ENCODE results near the gene TRPM1. TPM values are rescaled to one million over a fixed set of nuclear protein-coding genes. Genes with fewer than 3 reads are reported as not detected.

Gene TRPM1
- total RNA-seq, 1 donor from 2014 or later = not detected

DNA sequence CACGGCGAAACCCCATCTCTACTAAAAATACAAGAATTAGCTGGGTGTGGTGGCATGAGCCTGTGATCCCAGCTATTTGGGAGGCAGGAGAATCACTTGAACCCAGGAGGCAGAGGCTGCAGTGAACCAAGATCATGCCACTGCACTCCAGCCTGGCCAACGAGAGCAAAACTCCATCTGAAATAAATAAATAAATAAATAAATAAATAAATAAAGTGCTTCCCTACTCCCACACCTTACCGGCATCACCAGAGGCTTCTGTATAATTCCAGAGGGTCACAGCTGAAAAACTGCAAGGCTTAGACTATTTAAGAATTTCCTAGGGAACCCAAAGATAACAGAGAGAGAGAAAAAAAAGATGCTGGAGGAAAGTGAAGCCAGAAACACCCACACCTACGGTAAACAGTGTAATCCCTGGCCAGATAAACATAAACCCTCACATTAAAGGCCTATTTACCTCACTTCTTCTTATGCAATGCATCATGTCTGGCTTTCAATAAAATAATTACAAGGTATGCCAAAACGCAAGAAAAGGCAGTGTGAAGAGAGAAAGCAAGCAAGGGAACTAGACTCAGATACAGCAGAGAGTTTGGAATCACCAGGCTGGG lies 15.0 kb upstream of the TRPM1 start:
- no peaks in the 10 kb centered on the region for H3K4me1 ChIP-seq
- intact Hi-C loops (cut with DNase I) = no loop called here
- no peak overlapping the region for H3K4me3 ChIP-seq
- TF ChIP-seq, protein P1, sequence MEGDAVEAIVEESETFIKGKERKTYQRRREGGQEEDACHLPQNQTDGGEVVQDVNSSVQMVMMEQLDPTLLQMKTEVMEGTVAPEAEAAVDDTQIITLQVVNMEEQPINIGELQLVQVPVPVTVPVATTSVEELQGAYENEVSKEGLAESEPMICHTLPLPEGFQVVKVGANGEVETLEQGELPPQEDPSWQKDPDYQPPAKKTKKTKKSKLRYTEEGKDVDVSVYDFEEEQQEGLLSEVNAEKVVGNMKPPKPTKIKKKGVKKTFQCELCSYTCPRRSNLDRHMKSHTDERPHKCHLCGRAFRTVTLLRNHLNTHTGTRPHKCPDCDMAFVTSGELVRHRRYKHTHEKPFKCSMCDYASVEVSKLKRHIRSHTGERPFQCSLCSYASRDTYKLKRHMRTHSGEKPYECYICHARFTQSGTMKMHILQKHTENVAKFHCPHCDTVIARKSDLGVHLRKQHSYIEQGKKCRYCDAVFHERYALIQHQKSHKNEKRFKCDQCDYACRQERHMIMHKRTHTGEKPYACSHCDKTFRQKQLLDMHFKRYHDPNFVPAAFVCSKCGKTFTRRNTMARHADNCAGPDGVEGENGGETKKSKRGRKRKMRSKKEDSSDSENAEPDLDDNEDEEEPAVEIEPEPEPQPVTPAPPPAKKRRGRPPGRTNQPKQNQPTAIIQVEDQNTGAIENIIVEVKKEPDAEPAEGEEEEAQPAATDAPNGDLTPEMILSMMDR (IDR thresholded peaks at IDR 0.05) = no peak
- H3K27ac ChIP-seq = no peak overlapping the region
- H3K9me3 ChIP-seq = peaks cover 0 to 9% of the 10 kb centered on the region in 2 donors
- DNase-seq (ENCODE audit: low spot score in 2 of 2) = no peak
- H3K36me3 ChIP-seq = no peaks in the 10 kb centered on the region
- H3K27me3 ChIP-seq = no peaks in the 10 kb centered on the region

DNA sequence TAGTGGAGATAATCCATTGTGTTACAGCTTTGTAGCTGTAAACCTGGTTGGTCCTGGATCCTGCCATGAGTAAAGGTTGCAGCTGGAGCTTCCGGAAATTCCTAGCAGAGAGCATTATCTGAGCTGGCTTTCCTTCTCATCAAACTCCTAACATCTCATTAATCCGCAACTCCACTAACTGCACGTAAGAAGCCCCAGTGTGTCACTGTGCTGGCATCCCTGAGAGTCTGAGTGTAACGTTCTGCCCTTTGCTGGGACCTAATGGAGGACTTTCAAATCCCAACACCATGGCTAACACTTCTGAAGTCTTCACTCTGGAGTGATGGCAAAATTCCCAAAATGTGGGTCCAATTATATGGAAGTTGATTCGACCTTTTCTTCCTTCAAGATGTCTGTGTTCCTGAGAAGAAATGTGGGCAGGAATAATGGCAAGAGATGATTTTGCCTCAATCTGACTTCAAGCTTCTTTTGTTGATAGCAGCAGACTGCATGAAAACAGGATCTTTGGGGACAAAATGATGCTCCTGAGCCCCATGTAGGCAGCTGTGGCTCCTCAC lies 9.6 kb upstream of the TRPM1 start:
- TF ChIP-seq, protein P1 (IDR thresholded peaks at IDR 0.05) = no peak
- H3K36me3 ChIP-seq = no peaks in the 10 kb centered on the region
- no peak overlapping the region for H3K27ac ChIP-seq
- no peak for DNase-seq (ENCODE audit: low spot score in 2 of 2)
- no peaks in the 10 kb centered on the region for H3K27me3 ChIP-seq
- H3K9me3 ChIP-seq = peaks cover 0 to 9% of the 10 kb centered on the region in 2 donors
- no peak overlapping the region for H3K4me3 ChIP-seq
- intact Hi-C loops (cut with DNase I) = no loop called here
- no peaks in the 10 kb centered on the region for H3K4me1 ChIP-seq

DNA sequence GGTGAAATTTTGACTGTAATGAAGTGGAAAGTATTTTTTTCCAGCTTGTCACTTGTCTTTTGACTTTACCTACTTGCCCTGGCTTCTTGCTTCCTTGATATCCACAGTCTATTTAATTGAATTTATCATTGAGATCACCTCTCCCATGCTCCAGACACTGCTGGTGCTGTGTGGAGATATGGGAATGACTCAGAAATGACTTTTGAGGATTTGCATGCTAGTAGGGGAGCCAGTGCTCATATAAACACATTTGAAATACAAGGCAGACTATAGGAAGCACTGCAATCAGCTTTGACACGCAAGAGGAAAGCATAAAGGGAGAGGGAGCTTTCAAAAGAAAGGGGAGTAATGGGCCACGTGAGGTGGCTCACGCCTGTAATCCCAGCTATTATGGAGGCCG lies 7.3 kb upstream of the TRPM1 start:
- DNase-seq (ENCODE audit: low spot score in 2 of 2) = no peak
- H3K4me1 ChIP-seq = no peaks in the 10 kb centered on the region
- H3K4me3 ChIP-seq = no peak overlapping the region
- TF ChIP-seq, protein P1 (IDR thresholded peaks at IDR 0.05) = no peak
- H3K27ac ChIP-seq = no peak overlapping the region
- H3K36me3 ChIP-seq = no peaks in the 10 kb centered on the region
- intact Hi-C loops (cut with DNase I) = no loop called here
- no peaks in the 10 kb centered on the region for H3K27me3 ChIP-seq
- H3K9me3 ChIP-seq = no peaks in the 10 kb centered on the region

DNA sequence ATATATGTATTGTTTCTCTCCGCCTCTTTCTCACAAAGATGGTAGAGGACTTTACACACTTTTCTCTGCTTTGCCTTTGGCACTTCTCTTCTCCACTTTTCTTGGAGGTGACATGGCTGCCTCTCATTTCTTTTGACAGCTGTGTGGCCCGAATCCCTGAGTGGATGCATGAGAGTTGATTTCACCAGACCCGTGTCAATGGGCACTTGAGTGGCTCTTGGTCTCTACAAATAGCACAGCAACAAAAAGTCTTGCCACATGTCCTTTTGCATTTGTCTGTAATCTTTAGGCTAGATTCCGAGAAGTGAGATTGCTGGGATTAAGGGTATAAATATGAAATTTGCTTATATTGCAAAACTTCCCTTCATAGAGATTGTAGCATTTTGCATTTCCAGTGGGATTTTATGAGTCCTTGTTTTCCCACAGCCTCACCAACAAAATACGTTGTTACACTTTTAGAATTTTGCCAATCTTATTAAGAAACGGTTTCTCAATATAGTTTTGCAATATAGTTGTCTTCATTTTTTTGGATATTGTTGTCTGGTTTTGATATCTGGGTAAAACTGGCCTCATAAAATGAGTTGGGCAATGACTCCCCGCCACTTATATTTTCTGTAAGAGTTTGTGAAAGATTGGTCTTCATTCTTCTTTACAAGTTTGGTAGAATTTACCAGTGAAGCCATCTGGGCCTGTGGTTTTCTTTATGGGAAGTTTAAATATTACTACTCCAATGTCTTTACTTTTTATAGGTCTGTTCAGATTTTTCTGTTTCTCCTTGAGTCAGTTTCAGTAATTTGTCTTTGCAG lies 5.2 kb upstream of the TRPM1 start:
- Histone ChIP-seq H3K4me1 (no peaks in the 10 kb centered on the region), H3K27me3 (no peaks in the 10 kb centered on the region), H3K4me3 (no peak overlapping the region), H3K27ac (no peak overlapping the region), H3K36me3 (no peaks in the 10 kb centered on the region), H3K9me3 (no peaks in the 10 kb centered on the region)
- intact Hi-C loops (cut with DNase I) = no loop called here
- DNase-seq (ENCODE audit: low spot score in 2 of 2) = no peak
- TF ChIP-seq, protein P1 (IDR thresholded peaks at IDR 0.05) = no peak

DNA sequence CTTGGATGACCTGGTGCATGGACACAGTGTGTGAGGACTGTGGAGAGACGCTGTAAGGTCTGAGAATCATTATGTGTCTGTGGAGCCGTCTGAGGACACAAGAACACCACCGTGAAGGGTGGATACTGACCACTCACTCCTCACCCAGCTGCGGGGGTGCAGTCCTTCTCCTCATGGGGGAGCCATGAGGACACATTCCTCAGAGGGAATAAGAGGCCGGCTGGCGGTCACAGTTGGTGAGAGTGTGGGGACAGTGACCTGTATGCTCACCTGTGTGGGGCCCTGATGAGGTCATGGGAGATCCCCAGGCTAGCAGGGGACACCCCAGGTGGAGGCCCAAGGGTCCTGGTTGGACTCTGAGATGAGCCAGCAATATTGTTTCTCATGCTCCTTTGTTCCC lies 2.5 kb upstream of the TRPM1 start:
- intact Hi-C loops (cut with DNase I) = no loop called here
- Histone ChIP-seq H3K27ac (no peak overlapping the region), H3K4me1 (no peaks in the 10 kb centered on the region), H3K36me3 (no peaks in the 10 kb centered on the region), H3K27me3 (no peaks in the 10 kb centered on the region), H3K4me3 (no peak overlapping the region), H3K9me3 (no peaks in the 10 kb centered on the region)
- TF ChIP-seq, protein P1 (IDR thresholded peaks at IDR 0.05) = no peak
- no peak for DNase-seq (ENCODE audit: low spot score in 2 of 2)

Data from ascending aorta (tissue), 2 donors.